HEK293 (cell line): ENCODE measurements around the gene MDFIC.

Source experiments
- CTCF ChIA-PET: fragments of 350-600 bp; formaldehyde crosslinking; extraction: SDS; loops from one replicate; lab custom pipeline; 2021; ENCODE audit warnings: antibody characterized with exemption; lab: Yijun Ruan, JAX
- POLR2A ChIA-PET: fragments of 300-600 bp; formaldehyde crosslinking; extraction: SDS; loops from one replicate; lab custom pipeline; 2020; ENCODE audit warnings: antibody characterized with exemption, inconsistent platforms; lab: Yijun Ruan, JAX
- H3K27ac ChIP-seq: fragments of 200-500 bp; sonication (Bioruptor generic); 2 replicates; pipeline ENCODE4 v1.5.1; 2014; ENCODE audit warnings: low read depth, low read length, control low read depth, inconsistent platforms; ENCODE audit errors: extremely low read depth
- H3K36me3 ChIP-seq, 2 experiments: fragments of 200-500 bp in 1 of 2; sonication (Bioruptor generic) in 1 of 2; 1 replicate in 1 of 2; 2 replicates in 1 of 2; pipeline ENCODE4 v1.5.1; 2014 to 2017; ENCODE audit warnings: inconsistent platforms in 2 of 2, low read length in 2 of 2; ENCODE audit not compliant: control insufficient read depth in 2 of 2, insufficient read depth in 1 of 2
- H3K4me1 ChIP-seq: fragments of 200-500 bp; sonication (Bioruptor generic); 2 replicates; pipeline ENCODE4 v1.5.1; 2014; ENCODE audit warnings: mild to moderate bottlenecking, low read length, inconsistent platforms; ENCODE audit not compliant: control insufficient read depth, insufficient read depth
- H3K4me3 ChIP-seq: 2 replicates; pipeline ENCODE4 v1.5.1; 2011; ENCODE audit warnings: low read depth, mild to moderate bottlenecking, control low read depth, low read length, moderate library complexity
- H3K9me3 ChIP-seq: fragments of 200-500 bp; sonication (Bioruptor generic); 2 replicates; pipeline ENCODE4 v1.5.1; 2014; ENCODE audit warnings: low read depth, low read length, inconsistent platforms; ENCODE audit not compliant: control insufficient read depth, insufficient read depth
- ATF2 ChIP-seq: fragments of 450-650 bp; formaldehyde crosslinking; IDR thresholded peaks from 2 replicates; pipeline ENCODE4 v1.5.1; 2016; ENCODE audit warnings: missing biosample characterization, missing genetic modification characterization, low read depth
- BCL11B ChIP-seq: fragments of 450-650 bp; formaldehyde crosslinking; IDR thresholded peaks from 2 replicates; pipeline ENCODE4 v1.5.1; 2016; ENCODE audit warnings: low read depth, missing biosample characterization, missing genetic modification characterization
- CTCF ChIP-seq: fragments of 450-650 bp; formaldehyde crosslinking; IDR thresholded peaks from 2 replicates; pipeline ENCODE4 v1.5.1; 2016; ENCODE audit warnings: missing biosample characterization, missing genetic modification characterization
- PATZ1 ChIP-seq: fragments of 450-650 bp; formaldehyde crosslinking; IDR thresholded peaks from 2 replicates; pipeline ENCODE4 v1.5.1; 2016; ENCODE audit warnings: missing biosample characterization, missing genetic modification characterization
- REST ChIP-seq: fragments of 450-650 bp; formaldehyde crosslinking; IDR thresholded peaks from 2 replicates; pipeline ENCODE4 v1.5.1; 2016; ENCODE audit warnings: missing biosample characterization, missing genetic modification characterization
- SALL2 ChIP-seq: fragments of 450-650 bp; formaldehyde crosslinking; IDR thresholded peaks from 2 replicates; pipeline ENCODE4 v1.5.0; 2017; ENCODE audit warnings: missing biosample characterization, mild to moderate bottlenecking, missing genetic modification characterization, borderline replicate concordance
- SP2 ChIP-seq: fragments of 450-650 bp; formaldehyde crosslinking; IDR thresholded peaks from 2 replicates; pipeline ENCODE4 v1.5.1; 2016; ENCODE audit warnings: missing biosample characterization, missing genetic modification characterization
- YY1 ChIP-seq: fragments of 450-650 bp; formaldehyde crosslinking; IDR thresholded peaks from 2 replicates; pipeline ENCODE4 v1.5.1; 2018; ENCODE audit warnings: missing biosample characterization, missing genetic modification characterization
- ZBTB20 ChIP-seq: fragments of 450-650 bp; formaldehyde crosslinking; IDR thresholded peaks from 2 replicates; pipeline ENCODE4 v1.5.1; 2016; ENCODE audit warnings: missing biosample characterization, missing genetic modification characterization
- ZBTB8A ChIP-seq: fragments of 450-650 bp; formaldehyde crosslinking; IDR thresholded peaks from 2 replicates; pipeline ENCODE4 v1.5.1; 2016; ENCODE audit warnings: missing biosample characterization, missing genetic modification characterization
- ZNF292 ChIP-seq: fragments of 450-650 bp; formaldehyde crosslinking; IDR thresholded peaks from 2 replicates; pipeline ENCODE4 v1.5.1; 2016; ENCODE audit warnings: low read depth, missing biosample characterization, missing genetic modification characterization, borderline replicate concordance
- ZNF398 ChIP-seq: fragments of 450-650 bp; formaldehyde crosslinking; IDR thresholded peaks from 2 replicates; pipeline ENCODE4 v1.5.1; 2017; ENCODE audit warnings: missing biosample characterization, missing genetic modification characterization
- ZNF692 ChIP-seq: fragments of 450-650 bp; formaldehyde crosslinking; IDR thresholded peaks from 2 replicates; pipeline ENCODE4 v1.5.1; 2016; ENCODE audit warnings: missing biosample characterization, missing genetic modification characterization
- ZNF837 ChIP-seq: fragments of 450-650 bp; formaldehyde crosslinking; IDR thresholded peaks from 2 replicates; pipeline ENCODE4 v1.5.1; 2016; ENCODE audit warnings: missing biosample characterization, missing genetic modification characterization
- ZNF843 ChIP-seq: fragments of 450-650 bp; formaldehyde crosslinking; IDR thresholded peaks from 2 replicates; pipeline ENCODE4 v1.5.1; 2016; ENCODE audit warnings: missing biosample characterization, missing genetic modification characterization
- ZXDB ChIP-seq: fragments of 450-650 bp; formaldehyde crosslinking; IDR thresholded peaks from 2 replicates; pipeline ENCODE4 v1.5.1; 2016; ENCODE audit warnings: missing biosample characterization, missing genetic modification characterization

MDFIC gene

GRCh38 chr7:114922026-114922651, at the start of gene MDFIC (continued):
- TF ChIP-seq PATZ1 (tag by site-specific recombination) = peak; percentile 74; the same call in 1 of the 2 replicates
- peak; percentile 25; the same call in 1 of the 2 replicates for TF ChIP-seq YY1 (tag by site-specific recombination)
- peak; percentile 32 for TF ChIP-seq SP2 (tag by site-specific recombination)
- 0 out of 2 replicates have a peak, but pooled peaks have one; percentile 17 for TF ChIP-seq REST (tag by site-specific recombination)
- TF ChIP-seq CTCF (tag by site-specific recombination) = peak; percentile 23; the same call in 1 of the 2 replicates
- TF ChIP-seq ZNF692 (tag by site-specific recombination) = peak; percentile 14; the same call in 1 of the 2 replicates
- TF ChIP-seq BCL11B (tag by site-specific recombination) = no peak
- TF ChIP-seq ZNF398 (tag by site-specific recombination) = peak; percentile 97
- peak; percentile 80; the same call in 1 of the 2 replicates for TF ChIP-seq ZBTB20
- TF ChIP-seq ZBTB8A (tag by site-specific recombination) = peak; percentile 73
- TF ChIP-seq ZXDB (tag by site-specific recombination) = peak; percentile 89
- no peak for TF ChIP-seq ZNF837 (tag by site-specific recombination)
- TF ChIP-seq ATF2 = no peak

- CTCF ChIA-PET = no interaction called here
- TF ChIP-seq ZNF292 (tag by site-specific recombination) (no peak), SALL2 (no peak), ZNF843 (tag by site-specific recombination) (no peak)
- H3K27ac ChIP-seq = no peak overlapping the region
- H3K4me1 ChIP-seq = no peaks in the 10 kb centered on the region
- POLR2A ChIA-PET = no interaction called here
- no peaks in the 10 kb centered on the region for H3K36me3 ChIP-seq
- H3K4me3 ChIP-seq = no peak overlapping the region
- no peaks in the 10 kb centered on the region for H3K9me3 ChIP-seq
Observed at GRCh38 chr7:114874170-114874569, 47.7 kb upstream of the MDFIC start.
